NB4 (cell line): ENCODE results near the gene GRID2.

ENCODE experiments used
- CTCF ChIP-seq: IDR thresholded peaks from one replicate; pipeline ENCODE4 v1.5.1; 2012; ENCODE audit warnings: low read depth, low read length
- MAX ChIP-seq: IDR thresholded peaks from 2 replicates; pipeline ENCODE4 v1.6.1; 2011; ENCODE audit warnings: low read depth, low read length
- MYC ChIP-seq: IDR thresholded peaks from 2 replicates; pipeline ENCODE4 v1.6.1; 2011; ENCODE audit warnings: low read depth, low read length
- POLR2A ChIP-seq: IDR thresholded peaks from 2 replicates; pipeline ENCODE4 v1.6.1; 2011; ENCODE audit warnings: mild to moderate bottlenecking; ENCODE audit not compliant: insufficient read length; ENCODE audit errors: extremely low read depth

- TF ChIP-seq CTCF (no peak), MAX (no peak), POLR2A (no peak), MYC (no peak)
Measured at GRCh38 chr4:93529692-93530372, 1226.1 kb downstream of the GRID2 start.
